ENCODE measurements around the gene DUSP1.

The DUSP1 gene

GRCh38 chr5:172746725-172747124, 24.3 kb downstream of the DUSP1 start:
- no peak overlapping the region for H3K4me3 ChIP-seq (ENCODE audit: low read depth, low read length)
- DNase-seq (ENCODE audit: low read depth) = no peak
- no peak for TF ChIP-seq CTCF (IDR thresholded peaks at IDR 0.05; ENCODE audit: control insufficient read depth, extremely low read depth, insufficient read depth)

- no peak for TF ChIP-seq CTCF (IDR thresholded peaks at IDR 0.05; ENCODE audit: control insufficient read depth, extremely low read depth, insufficient read depth)
- no peak for DNase-seq (ENCODE audit: low read depth)
- no peak overlapping the region for H3K4me3 ChIP-seq (ENCODE audit: low read depth, low read length)
Measured at GRCh38 chr5:172745838-172746237, 25.2 kb downstream of the DUSP1 start.

GRCh38 chr5:172745406-172745805, 25.6 kb downstream of the DUSP1 start:
- no peak for DNase-seq (ENCODE audit: low read depth)
- no peak for TF ChIP-seq CTCF (IDR thresholded peaks at IDR 0.05; ENCODE audit: control insufficient read depth, extremely low read depth, insufficient read depth)
- H3K4me3 ChIP-seq (ENCODE audit: low read depth, low read length) = no peak overlapping the region

GRCh38 chr5:172744123-172745104, 26.6 kb downstream of the DUSP1 start:
- DNase-seq (ENCODE audit: low read depth) = no peak
- no peak for TF ChIP-seq CTCF (IDR thresholded peaks at IDR 0.05; ENCODE audit: control insufficient read depth, extremely low read depth, insufficient read depth)
- H3K4me3 ChIP-seq (ENCODE audit: low read depth, low read length) = no peak overlapping the region

- H3K4me3 ChIP-seq (ENCODE audit: low read depth, low read length) = no peak overlapping the region
- DNase-seq (ENCODE audit: low read depth) = no peak
- no peak for TF ChIP-seq CTCF (IDR thresholded peaks at IDR 0.05; ENCODE audit: control insufficient read depth, extremely low read depth, insufficient read depth)
Measured at GRCh38 chr5:172743112-172743959, 27.7 kb downstream of the DUSP1 start.

GRCh38 chr5:172741206-172741582, 29.8 kb downstream of the DUSP1 start:
- H3K4me3 ChIP-seq (ENCODE audit: low read depth, low read length) = no peak overlapping the region
- DNase-seq (ENCODE audit: low read depth) = no peak
- no peak for TF ChIP-seq CTCF (IDR thresholded peaks at IDR 0.05; ENCODE audit: control insufficient read depth, extremely low read depth, insufficient read depth)

Measured in LNCaP clone FGC (cell line).